Brain pericyte (primary cell): Measurements from ENCODE around the gene NPAT.
"Not testable (repeated sequence)": the region's sequence is repeated elsewhere in the genome, so short reads cannot be mapped to it uniquely, and the experiment has no call there.

Experiments
- DNase-seq: peaks from one replicate; pipeline ENCODE4 v3.0.0-alpha.2; 2012; ENCODE audit warnings: low read depth, low spot score

The NPAT gene

DNA sequence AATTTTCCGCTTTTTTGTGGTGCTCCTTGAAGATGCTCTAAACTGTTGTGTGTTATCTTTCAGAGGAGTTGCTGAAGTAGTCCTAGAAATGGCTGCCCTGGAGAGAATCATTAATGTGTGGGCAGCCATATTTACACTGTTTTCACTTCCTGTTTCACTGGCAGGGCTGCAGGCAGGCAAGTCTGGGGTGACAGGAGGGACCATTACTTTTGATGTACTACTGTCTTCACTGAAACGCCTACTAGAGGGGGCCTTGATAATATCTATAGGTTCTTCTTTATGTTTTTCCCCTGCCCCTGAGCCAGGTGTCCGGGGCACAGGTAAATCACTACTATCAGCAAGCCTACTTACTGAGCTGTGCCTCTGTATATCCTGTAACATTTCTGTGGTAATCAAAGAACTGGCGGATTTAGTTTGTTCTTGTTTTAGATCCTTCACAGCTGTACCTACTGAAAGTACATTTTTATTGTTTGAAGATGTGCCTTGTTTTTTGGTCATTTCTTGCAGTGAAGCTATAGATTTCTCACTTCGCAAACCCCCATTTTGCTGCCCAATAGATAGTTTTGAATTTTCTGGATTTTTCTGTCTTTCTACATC lies 61.4 kb downstream of the NPAT start:
- no peak for DNase-seq

DNA sequence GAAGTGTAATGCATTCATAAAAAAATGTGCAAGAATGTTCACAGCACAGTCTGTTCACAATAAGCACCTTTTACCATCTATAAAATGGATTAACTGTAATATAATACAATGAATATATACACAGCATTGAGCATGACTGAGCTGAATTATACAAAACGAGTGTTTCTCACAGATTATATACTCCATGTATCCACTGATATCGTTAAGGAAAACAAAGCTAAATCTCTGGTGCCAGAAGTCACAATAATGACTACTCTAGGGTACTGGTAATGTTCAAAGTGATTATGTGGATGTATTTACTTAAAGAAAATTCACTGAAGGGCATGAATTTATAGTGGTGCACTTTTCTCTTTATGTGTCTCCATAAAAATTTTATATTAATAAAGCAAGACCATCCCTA lies 67.8 kb downstream of the NPAT start:
- no peak for DNase-seq

- DNase-seq, result no peak
Observed at GRCh38 chr11:108148556-108148955, 73.9 kb downstream of the NPAT start.

DNA sequence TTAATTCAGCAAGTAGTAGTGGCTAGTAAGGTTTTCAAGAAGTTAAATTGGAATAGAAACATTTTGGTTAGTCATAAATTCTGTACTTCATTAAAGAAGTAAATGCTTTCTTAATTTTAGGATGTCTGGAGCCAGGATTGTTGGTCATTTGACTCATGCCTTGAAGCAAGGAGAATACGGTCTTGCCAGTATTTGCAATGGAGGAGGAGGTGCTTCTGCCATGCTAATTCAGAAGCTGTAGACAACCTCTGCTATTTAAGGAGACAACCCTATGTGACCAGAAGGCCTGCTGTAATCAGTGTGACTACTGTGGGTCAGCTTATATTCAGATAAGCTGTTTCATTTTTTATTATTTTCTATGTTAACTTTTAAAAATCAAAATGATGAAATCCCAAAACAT lies 75.3 kb downstream of the NPAT start:
- DNase-seq, result no peak

GRCh38 chr11:108144615-108145014 lies 77.8 kb downstream of the NPAT start:
- DNase-seq, result no peak

GRCh38 chr11:108142304-108142703 lies 80.1 kb downstream of the NPAT start:
- DNase-seq, result no peak

- no peak for DNase-seq
Observed at GRCh38 chr11:108137212-108137611, 85.2 kb downstream of the NPAT start.

DNA sequence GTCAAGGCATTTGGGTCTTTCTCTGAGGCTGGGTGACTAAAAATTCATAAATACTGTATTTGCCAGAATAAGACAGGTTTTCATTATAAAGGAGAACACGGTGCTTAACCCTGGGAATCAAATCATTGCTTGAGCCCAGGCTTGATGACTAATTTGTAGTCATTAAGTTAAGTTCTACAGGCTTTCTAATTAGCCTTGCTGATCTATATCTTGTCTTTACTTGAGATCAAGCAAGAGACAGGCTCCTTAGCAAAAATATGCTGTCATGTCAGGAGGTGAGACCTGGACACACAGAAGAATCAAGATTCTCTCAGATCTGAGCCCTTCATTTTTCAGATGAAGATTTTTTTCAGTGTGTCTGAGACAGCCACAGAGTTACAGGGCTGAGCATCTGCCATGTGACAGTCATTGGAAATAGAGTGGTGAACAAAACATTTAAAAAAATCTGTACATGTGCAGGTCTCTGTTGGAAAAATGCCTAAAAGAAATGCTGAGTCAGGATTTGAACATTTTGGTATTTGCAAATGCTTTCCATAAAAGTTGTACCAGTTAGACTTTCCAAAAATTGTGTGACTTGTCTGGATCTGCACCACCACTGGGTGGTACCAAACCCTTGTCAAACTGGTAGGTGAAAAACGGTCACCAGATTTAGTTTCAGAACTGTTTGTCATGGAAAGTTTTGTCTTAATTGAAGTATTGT lies 86.4 kb downstream of the NPAT start:
- no peak for DNase-seq

DNA sequence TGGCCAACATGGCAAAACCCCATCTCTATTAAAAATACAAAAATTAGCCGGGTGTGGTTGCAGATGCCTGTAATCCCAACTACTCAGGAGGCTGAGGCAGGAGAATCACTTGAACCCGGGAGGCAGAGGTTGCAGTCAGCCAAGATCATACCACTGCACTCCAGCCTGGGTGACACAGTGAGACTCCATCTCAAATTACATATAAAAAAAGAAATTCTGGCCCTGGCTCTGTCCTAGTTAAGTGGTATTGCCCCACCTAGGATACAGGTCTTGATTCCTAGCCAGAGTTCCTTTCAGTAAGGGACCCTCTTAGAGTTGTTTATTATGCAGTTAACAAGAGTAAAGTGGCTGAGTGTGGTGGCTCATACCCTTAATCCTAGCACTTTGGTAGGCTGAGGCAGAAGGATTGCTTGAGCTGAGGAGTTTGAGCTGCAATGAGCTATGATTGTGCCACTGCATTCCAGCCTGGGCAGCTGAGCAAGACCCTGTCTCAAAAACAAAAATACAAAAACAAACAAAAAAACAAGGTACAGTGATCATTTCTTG lies 89.4 kb downstream of the NPAT start:
- DNase-seq, result not testable (repeated sequence)

DNA sequence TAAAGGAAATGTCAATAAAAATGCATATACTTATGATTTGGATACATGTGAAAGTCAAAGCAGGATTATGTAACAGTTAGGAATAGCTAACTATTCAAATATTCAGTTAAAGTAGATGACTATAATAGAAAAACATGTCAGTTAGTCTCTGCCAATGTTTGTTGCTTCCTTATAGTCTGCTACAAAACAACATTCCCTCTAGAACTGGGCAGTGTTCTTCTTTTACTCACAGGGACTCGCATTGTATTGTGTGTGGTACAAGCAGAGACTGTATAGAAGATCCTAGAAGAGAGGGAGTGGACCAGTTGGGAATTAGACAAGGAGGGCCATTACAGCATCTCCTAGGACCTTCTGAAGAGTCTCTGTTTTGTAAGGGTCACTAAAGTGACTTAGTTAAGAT lies 90.4 kb downstream of the NPAT start:
- no peak for DNase-seq

DNA sequence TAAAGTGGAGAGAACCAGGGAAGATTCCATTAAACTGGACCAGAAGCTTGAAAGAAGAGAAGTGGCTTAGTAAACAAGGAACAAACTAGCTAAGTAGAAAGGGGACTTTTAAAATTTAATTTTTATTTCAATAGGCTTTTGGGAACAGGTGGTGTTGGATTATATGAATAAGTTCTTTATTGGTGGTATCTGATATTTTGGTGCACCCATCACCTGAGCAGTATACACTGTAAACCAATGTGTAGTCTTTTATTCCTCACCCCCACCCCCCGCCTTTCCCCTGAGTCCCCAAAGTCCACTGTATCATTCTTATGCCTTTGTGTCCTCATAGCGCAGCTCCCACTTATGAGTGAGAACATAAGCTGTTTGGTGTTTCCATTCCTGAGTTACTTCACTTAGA lies 93.7 kb downstream of the NPAT start:
- DNase-seq, result no peak

DNA sequence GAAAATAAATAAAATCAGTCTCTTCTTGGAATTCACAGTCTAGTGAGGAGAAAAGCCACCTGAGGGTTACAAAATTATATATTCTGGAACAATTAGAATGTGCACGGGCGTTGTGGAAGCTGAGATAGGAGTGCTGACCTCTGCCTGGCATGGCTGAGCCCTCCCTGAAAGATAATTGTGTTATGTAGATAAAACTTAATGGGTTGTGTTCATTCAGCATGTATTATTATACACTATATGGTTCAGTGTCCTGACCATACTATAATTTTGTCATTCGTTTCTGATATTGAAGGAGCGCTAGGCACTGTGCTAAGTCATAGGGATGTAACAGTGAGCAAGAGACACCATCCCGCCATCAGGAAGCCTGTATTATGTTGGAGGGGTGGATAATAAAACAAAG lies 97.3 kb downstream of the NPAT start:
- DNase-seq, result no peak

DNA sequence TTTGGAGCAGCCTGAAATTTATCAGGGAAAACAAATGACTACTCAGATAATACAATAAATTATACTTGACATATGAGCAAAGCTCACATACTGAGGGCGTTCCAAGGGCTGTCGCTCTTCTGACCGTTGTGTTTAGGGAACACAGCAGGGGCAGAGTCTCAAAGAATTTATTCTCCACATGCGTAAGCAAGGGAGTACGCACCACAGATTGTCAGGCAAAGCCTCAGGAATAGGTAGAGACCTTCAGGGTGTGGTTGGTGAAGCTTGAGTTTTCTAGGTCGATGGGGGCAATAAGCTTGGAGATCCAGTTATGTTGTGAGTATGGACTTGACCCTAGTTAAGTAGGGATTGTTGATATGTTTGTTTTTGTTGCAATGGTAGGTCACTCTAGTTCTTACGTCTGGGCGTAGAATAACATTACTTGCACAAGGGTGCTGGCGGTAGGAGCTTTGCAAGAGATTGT lies 100.2 kb downstream of the NPAT start:
- peak; percentile 25 for DNase-seq

- DNase-seq, result peak; percentile 60
Observed at GRCh38 chr11:108121274-108122155, 100.9 kb downstream of the NPAT start, which contains the start of gene ACAT1. ACAT1 (plus strand) TSS chr11:108121567; CDS start chr11:108121607, 40 bp downstream.

GRCh38 chr11:108120936-108121273 lies 101.5 kb downstream of the NPAT start:
- DNase-seq, result not testable (repeated sequence)

GRCh38 chr11:108117746-108118371 lies 104.6 kb downstream of the NPAT start:
- no peak for DNase-seq

DNA sequence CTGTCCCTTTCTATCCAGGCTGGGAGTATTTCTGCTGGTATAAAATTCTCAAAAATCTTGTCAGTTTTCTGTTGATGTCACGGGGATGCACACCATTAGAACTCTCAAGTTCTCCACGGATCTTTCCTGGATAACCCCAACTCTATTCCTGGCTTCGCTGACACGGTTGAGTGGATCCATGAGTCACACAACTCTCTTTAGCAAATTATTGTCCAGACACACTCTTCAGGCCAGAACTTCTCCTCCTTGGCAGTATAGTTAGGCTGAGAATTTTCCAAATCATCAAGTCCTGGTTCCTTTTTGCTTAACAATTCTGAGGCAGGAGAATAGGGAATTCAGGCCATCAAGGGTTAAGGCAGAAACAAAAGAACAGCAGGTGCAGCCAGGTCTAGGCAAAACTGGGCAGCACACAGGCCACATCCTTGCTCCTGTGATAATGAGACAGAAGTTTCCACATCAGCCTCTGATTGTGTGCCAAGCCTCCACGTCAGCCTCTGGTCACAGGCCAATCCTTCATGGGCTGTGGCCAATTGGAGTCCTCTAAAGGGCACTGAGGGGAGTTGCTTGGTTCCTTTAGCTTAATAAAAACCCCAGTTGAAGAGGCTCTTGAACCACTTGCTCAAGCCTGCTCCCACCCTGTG lies 106.8 kb downstream of the NPAT start:
- DNase-seq, result peak; percentile 32

GRCh38 chr11:108112057-108112456 lies 110.4 kb downstream of the NPAT start:
- no peak for DNase-seq

DNA sequence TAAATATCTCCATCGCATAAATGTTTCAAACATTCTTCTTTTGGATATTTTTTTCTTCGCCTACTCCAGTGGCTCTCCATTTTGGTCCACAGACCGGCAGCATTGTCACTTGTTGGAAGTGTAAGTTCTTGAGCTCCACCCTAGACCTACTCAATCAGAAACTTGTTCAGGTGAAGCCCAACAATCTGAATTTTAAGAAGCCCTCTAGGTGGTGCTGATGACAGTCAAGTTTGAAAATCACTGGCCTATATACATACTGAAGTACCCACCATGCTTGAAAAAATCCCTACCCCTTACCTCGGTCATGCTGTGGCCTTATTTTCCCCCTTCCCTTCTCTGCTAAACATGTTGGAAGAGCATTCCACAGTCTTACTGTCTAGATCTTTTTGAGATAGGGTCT lies 111.3 kb downstream of the NPAT start:
- DNase-seq, result no peak
